Esophagus muscularis mucosa (tissue), 3 donors: ENCODE results near the gene BRAP.

Experiments
- POLR2A ChIP-seq: fragments of 450-650 bp; IDR thresholded peaks from one replicate; pipeline ENCODE4 v1.6.1; 2017; ENCODE audit warnings: antibody characterized with exemption, moderate library complexity, mild to moderate bottlenecking, low read depth
- POLR2AphosphoS5 ChIP-seq, 2 donors: sonication (generic); formaldehyde crosslinking; IDR thresholded peaks; one replicate each; pipeline ENCODE4 v1.6.1; 2017; ENCODE audit warnings: antibody characterized with exemption in 2 of 2
- TF ChIP-seq, protein P1 (sequence below), 3 experiments: fragments of 200-600 bp in 2 of 3; fragments of 450-650 bp in 1 of 3; sonication (generic) in 2 of 3; IDR thresholded peaks; one replicate each; pipeline ENCODE4 v1.5.1; 2017 to 2019; ENCODE audit warnings: antibody characterized with exemption in 3 of 3, mild to moderate bottlenecking in 2 of 3, moderate library complexity in 1 of 3

DNA sequence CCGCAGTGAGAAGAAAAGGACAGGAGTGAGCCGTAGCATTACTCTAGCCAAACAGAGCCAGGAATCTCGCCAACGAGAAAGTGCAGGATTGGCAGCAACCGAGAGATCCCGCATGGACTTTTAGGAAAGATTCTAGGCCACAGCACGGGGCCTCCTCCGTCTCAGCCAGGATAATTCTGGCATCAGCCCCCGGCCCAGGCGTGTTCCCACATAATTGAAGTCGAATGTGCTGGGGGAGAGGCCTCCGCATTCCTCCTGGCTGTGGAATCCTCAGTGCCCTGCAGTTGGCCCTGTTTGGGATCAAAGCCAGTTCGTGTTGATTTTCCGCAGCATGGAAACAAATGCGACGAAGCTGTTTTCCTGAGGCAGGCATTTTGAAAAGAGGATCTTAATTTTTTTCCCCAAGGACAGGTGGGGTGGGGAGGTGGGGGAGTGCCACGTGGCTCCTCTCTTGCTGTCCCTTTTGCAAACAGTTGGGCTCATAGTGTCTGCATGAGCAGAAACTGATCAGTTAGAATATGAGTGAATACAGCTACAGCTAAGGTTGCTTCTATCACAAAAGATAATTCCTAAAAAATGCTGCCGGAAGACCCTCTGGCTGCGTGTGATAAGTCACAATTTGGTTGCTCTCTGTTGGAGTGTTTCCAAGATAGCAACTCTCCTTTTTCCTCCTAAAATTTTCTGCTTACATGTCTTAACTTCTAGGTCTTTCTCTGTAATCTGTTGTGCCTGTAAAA, 49.4 kb downstream of the BRAP start:
- TF ChIP-seq POLR2A: no peak
- TF ChIP-seq, protein P1, sequence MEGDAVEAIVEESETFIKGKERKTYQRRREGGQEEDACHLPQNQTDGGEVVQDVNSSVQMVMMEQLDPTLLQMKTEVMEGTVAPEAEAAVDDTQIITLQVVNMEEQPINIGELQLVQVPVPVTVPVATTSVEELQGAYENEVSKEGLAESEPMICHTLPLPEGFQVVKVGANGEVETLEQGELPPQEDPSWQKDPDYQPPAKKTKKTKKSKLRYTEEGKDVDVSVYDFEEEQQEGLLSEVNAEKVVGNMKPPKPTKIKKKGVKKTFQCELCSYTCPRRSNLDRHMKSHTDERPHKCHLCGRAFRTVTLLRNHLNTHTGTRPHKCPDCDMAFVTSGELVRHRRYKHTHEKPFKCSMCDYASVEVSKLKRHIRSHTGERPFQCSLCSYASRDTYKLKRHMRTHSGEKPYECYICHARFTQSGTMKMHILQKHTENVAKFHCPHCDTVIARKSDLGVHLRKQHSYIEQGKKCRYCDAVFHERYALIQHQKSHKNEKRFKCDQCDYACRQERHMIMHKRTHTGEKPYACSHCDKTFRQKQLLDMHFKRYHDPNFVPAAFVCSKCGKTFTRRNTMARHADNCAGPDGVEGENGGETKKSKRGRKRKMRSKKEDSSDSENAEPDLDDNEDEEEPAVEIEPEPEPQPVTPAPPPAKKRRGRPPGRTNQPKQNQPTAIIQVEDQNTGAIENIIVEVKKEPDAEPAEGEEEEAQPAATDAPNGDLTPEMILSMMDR (IDR thresholded peaks at IDR 0.05): no peak
- TF ChIP-seq POLR2AphosphoS5 (IDR thresholded peaks at IDR 0.05): peak in 1 of 2 donors; percentile 28
